GM12801 (cell line): ENCODE measurements around the gene LTBP4.

Experiments used
- TF ChIP-seq, protein P1 (sequence below): IDR thresholded peaks from one replicate; pipeline ENCODE4 v1.5.1; 2011; ENCODE audit warnings: control low read depth; ENCODE audit not compliant: insufficient read length; ENCODE audit errors: extremely low read depth

Gene LTBP4

DNA sequence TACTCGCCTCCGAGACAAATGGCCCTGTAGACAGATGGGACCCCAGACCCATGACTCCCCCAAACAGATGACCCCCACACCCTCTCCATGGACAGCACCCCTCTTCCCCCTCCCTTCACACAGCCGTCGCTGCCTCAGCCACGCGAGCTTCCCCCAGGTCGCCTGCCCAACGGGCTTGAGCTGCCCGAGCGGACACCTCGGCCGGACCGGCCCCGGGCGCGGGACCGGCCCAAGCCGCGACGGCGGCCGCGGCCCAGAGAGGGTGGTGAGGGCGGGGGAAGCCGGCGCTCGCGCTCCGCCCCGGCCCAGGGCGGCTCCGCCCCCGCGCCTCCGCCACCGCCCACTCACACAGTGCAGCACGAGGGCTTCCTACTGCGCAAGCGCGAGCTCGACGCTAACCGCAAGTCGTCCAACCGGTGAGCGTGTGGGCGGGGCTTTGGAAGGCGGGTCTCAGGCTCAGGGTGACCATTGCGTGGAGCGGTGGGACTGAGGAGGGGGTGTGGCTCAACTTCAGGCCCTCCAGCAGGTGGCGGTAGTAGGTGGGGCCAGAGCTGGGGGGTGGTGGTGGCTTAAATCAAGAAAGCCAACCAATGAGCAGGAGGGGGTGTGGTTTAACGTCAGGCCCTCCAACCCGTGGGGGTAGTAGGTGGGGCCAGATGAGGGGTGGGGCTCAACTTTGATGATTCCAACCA, 30.7 kb upstream of the LTBP4 start:
- TF ChIP-seq, protein P1, sequence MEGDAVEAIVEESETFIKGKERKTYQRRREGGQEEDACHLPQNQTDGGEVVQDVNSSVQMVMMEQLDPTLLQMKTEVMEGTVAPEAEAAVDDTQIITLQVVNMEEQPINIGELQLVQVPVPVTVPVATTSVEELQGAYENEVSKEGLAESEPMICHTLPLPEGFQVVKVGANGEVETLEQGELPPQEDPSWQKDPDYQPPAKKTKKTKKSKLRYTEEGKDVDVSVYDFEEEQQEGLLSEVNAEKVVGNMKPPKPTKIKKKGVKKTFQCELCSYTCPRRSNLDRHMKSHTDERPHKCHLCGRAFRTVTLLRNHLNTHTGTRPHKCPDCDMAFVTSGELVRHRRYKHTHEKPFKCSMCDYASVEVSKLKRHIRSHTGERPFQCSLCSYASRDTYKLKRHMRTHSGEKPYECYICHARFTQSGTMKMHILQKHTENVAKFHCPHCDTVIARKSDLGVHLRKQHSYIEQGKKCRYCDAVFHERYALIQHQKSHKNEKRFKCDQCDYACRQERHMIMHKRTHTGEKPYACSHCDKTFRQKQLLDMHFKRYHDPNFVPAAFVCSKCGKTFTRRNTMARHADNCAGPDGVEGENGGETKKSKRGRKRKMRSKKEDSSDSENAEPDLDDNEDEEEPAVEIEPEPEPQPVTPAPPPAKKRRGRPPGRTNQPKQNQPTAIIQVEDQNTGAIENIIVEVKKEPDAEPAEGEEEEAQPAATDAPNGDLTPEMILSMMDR, result no peak

DNA sequence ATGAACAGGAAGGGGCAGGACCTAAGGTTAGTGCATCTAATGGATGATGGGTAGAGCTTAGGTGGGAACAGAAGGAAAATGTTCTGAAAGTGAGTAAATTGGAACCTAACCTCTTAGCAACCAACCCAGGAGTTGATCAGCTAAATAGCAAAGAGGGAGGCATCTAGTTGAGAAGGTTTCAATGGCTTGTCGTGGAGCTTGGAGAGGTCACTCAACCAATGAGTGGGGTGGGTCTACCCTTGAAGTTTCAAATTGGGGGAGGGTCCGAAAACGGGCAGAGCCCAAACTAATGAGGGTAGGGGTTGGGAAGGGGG, 30.2 kb upstream of the LTBP4 start:
- TF ChIP-seq, protein P1, result no peak

GRCh38 chr19:40571831-40572495, 29.2 kb upstream of the LTBP4 start:
- TF ChIP-seq, protein P1, result no peak

DNA sequence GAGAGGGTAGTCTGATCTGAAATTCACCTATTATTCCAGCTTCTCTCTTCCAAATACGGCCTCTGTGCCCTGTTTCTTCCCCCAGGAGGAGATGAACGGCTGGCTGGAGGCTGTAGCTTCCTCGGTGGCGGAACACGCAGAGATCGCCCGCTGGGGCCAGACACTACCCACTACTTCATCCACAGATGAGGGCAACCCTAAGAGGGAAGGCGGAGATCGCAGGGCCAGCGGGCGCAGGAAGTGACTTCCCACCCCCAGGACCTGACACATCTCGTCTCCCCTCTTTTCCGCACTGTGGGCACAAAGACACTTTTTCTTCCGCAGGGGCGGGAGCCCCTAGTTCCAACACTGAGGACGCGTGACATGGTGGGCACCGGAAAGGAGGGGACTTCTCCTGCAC, 25.8 kb upstream of the LTBP4 start:
- TF ChIP-seq, protein P1, result no peak

DNA sequence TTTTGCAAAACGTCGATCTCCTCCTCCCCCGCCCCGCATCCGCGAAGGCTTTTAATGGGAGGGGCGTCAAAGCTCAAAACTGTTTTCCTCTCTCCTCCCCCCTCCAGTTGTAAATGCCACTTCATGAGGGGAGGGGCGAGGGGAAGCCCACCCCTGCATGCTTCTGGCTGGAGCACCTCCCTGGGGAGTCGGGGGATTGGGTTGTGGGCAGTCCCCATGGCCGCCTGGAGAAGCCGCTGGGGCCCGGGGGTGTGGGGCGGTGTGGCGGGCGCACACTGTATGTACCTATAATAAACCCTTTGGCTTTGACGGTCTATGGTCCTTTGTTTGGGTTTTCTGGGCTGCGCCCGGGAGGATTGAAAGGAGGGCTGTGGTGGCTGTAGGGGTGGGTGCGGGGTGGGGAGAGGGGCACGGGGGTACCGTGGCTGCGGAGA, 25.0 kb upstream of the LTBP4 start:
- TF ChIP-seq, protein P1, result no peak

GRCh38 chr19:40576585-40577451, 24.4 kb upstream of the LTBP4 start, which contains the start of gene SHKBP1:
Gene SHKBP1 (plus strand): TSS chr19:40576873. CDS start chr19:40576900, 27 bp downstream.
- TF ChIP-seq, protein P1, result no peak

DNA sequence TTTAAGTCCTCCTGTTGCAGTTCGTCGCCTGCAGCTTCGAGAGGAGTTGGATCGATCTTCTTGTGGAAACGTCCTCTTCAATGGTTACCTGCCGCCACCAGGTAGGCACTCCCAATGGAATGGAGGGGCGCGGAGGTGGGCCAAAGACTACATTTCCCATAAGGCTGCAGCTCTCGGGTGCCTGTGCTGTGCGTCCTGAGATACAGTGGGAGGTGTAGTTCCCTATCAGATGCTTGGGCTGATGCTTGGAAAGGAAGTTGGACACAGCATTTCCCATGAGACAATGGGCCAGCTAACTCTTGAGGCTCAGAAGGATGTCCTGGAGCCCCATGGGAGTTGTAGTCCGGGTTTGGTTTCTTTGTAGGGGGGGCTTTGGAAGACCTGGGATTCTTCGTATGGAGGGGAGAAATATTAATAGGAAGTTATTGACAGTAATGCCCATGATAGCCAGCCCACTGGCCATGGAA, 22.7 kb upstream of the LTBP4 start:
- TF ChIP-seq, protein P1, result no peak
